Esophagus (tissue), 2 donors: Measurements from ENCODE around the gene TMEM181. TPM values are rescaled to one million over a fixed set of nuclear protein-coding genes. Genes with fewer than 3 reads are reported as not detected.

Experiments used
- H3K27ac ChIP-seq, 2 donors: one replicate each; pipeline ENCODE4 v1.5.1; 2013; ENCODE audit warnings: low read depth in 2 of 2, mild to moderate bottlenecking in 2 of 2, inconsistent platforms in 1 of 2, low read length in 1 of 2, moderate library complexity in 1 of 2
- H3K27me3 ChIP-seq, 2 donors: one replicate each; pipeline ENCODE4 v1.6.1; 2013; ENCODE audit warnings: low read length in 2 of 2, control low read depth in 1 of 2, mild to moderate bottlenecking in 1 of 2; ENCODE audit not compliant: insufficient read depth in 2 of 2, control insufficient read depth in 1 of 2
- H3K36me3 ChIP-seq, 2 donors: one replicate each; pipeline ENCODE4 v1.6.1; 2013; ENCODE audit warnings: low read length in 1 of 2; ENCODE audit not compliant: control insufficient read depth in 2 of 2, insufficient read depth in 2 of 2
- H3K4me1 ChIP-seq, 2 donors: one replicate each; pipeline ENCODE4 v1.6.1; 2013; ENCODE audit warnings: low read length in 1 of 2; ENCODE audit not compliant: control insufficient read depth in 2 of 2, insufficient read depth in 2 of 2
- H3K4me3 ChIP-seq, 2 donors: one replicate each; pipeline ENCODE4 v1.5.1; 2013; ENCODE audit warnings: low read length in 2 of 2, mild to moderate bottlenecking in 2 of 2, low read depth in 1 of 2, moderate library complexity in 1 of 2
- H3K9me3 ChIP-seq, 2 donors: one replicate each; pipeline ENCODE4 v1.6.1; 2013; ENCODE audit warnings: mild to moderate bottlenecking in 2 of 2, low read depth in 1 of 2, low read length in 1 of 2, moderate library complexity in 1 of 2; ENCODE audit not compliant: control insufficient read depth in 2 of 2, insufficient read depth in 1 of 2
- WGBS, 2 donors: extraction: QIAGEN DNeasy Blood & Tissue Kit; methylation state at CpG; one replicate each; pipeline ENCODE4 v1.1.7; 2013; 5-methylcytosine and 5-hydroxymethylcytosine counted together
- polyA plus RNA-seq, 2 donors: library from polyadenylated mRNA; stranded (reverse); fragments of 200-250 nt; gene quantifications; one replicate each; pipeline ENCODE4 v1.2.3, GENCODE V29; 2013
- donor health status: healthy with polysubstance abuse.
- donor health status: Bipolar disorder and iron deficiency.

The TMEM181 gene
- polyA plus RNA-seq, 2 donors = 7.9 to 9.3 TPM

DNA sequence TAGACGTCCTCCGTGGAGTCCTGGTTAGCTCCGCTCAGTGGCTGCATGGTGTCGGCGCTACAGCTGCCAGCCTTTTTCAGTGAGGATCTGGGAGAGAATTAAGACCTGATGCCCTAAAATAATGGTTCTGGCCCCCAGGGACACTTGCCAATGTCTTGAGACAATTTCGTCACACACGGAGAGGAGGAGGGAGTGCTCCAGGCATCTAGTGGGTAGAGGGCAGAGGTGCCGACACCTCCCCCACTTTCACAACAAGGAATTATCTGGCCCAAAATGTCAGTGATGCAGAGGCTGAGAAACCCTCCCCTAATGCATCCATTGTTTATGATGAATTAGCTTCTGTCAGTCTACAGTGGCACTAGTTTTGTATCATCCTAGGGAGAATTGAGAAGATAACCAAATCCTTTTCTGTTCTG lies 24.4 kb downstream of the TMEM181 start:
- Histone ChIP-seq H3K36me3 (peaks cover 11 to 31% of the 10 kb centered on the region in 2 donors), H3K27me3 (no peaks in the 10 kb centered on the region), H3K4me1 (no peaks in the 10 kb centered on the region), H3K27ac (no peak overlapping the region), H3K9me3 (no peaks in the 10 kb centered on the region), H3K4me3 (no peak overlapping the region)
- 93 to 97% methylated on average over 8 of the region's 8 CpGs for WGBS, 2 donors

DNA sequence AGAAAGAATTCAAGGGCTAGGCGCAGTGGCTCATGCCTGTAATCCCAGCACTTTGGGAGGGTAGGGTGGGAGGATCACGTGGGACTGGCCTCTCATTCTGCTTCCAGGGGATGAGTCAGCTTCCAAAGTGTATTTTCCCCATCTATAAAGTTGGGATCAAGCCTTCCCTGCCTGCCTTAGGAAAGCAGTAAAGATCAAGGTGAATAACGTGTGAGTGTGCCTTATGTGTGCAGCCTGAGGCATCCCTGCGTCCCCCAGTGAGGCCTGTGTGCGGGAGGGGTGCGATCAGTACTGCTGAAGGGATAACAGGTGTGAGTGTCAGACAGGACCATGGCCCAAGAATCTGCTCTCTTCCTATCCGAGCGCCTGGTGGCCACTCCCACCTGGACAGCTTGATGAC lies 26.8 kb downstream of the TMEM181 start:
- Histone ChIP-seq H3K4me1 (no peaks in the 10 kb centered on the region), H3K27ac (no peak overlapping the region), H3K9me3 (no peaks in the 10 kb centered on the region), H3K36me3 (peaks cover 17 to 43% of the 10 kb centered on the region in 2 donors), H3K27me3 (no peaks in the 10 kb centered on the region), H3K4me3 (no peak overlapping the region)
- 96 to 98% methylated on average over 8 of the region's 8 CpGs for WGBS, 2 donors

DNA sequence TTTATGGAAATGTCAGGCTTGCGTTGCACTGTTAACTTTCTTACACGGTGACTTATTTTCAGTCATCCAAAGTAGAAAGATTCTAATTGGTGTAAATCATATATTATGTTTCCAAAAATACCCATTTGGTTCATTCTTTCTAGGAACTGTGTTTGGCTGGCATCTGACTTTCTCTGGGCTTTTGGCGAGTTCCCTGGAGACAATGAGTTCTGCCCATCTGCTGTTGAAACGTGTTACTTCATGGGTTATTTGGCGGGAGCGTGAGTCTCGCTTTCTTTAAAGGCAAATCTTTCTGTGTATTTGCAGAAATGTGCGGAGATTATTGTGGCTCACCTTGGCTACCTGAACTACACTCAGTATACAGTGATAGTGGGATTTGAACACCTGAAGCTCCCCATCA lies 29.5 kb downstream of the TMEM181 start:
- Histone ChIP-seq H3K27ac (no peak overlapping the region), H3K4me3 (no peak overlapping the region), H3K9me3 (no peaks in the 10 kb centered on the region), H3K36me3 (peaks cover 17 to 46% of the 10 kb centered on the region in 2 donors), H3K27me3 (no peaks in the 10 kb centered on the region), H3K4me1 (no peaks in the 10 kb centered on the region)
- 84 to 86% methylated on average over 8 of the region's 8 CpGs for WGBS, 2 donors

DNA sequence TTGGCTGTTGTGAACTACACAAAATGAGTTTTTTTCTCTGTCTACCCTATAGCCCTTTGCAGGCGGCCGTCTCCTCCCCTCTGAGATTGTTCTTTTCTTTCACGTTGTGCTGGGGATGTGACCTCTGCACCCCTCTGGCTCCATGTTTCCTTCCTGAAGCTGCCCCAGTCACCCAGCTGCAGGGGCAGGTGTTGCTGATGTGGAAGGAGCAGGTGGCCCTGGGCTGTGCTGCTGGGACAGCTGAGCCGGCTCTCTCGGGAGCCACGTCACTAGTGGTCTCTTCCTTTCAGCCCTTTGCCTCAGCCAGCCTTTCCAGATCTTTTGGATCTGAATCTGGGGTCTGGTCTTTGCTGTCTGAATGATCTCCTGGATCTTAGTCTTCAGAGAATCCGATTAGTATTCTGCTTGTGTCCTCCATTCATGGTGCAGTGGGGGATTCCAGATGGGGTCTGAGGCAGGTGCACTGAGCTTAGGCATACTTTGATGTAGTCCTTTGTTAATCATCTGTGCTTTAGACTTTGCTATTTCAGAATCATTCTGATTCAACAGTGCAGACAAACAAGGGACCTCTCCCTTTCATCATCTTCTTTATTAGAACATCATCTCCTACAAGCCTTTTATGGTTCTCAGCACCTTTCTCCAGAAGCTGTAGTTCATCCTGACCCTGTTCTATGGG lies 31.4 kb downstream of the TMEM181 start:
- no peaks in the 10 kb centered on the region for H3K27me3 ChIP-seq
- no peak overlapping the region for H3K4me3 ChIP-seq
- H3K36me3 ChIP-seq = peaks cover 13 to 41% of the 10 kb centered on the region in 2 donors
- H3K9me3 ChIP-seq = no peaks in the 10 kb centered on the region
- WGBS, 2 donors = 75 to 82% methylated on average over 7 of the region's 7 CpGs
- no peaks in the 10 kb centered on the region for H3K4me1 ChIP-seq
- H3K27ac ChIP-seq = no peak overlapping the region

DNA sequence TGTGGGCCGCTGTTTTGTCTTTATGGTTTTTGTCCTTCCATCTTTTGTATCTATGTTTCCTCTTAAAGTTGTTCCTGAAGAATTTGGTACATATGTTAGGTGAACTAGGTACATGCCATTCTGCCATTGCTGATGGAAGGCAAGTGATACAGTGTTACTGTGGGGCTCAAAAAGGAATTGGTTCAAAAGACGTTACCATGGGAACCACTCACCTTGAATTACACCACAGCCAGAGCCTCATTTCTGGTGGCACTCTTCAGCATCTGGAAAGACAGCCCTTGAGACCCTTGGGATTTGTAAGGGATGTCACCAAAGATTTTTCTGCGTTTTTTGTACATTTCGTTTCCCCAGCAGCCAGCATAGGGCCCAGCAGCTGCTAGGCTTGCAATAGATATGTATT lies 31.9 kb downstream of the TMEM181 start:
- peaks cover 13 to 39% of the 10 kb centered on the region in 2 donors for H3K36me3 ChIP-seq
- 95 to 97% methylated on average over 4 of the region's 4 CpGs for WGBS, 2 donors

DNA sequence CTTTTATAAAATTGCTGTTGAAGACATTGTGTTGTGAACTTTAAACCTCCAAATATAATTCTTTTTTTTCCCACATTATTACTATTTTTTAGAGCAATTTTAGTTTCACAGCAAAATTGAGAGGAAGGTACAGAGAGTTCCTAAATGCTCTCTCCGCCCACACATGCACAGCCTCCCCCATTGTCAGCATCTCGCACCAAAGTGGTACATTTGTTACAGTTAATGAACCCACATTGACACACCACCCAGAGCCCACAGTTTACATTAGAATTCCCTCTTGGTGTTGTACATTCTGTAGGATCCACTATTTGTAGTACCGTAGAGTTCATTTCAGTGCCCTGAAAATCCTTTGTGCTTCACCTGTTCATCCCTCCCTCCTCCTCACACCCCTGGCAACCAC lies 33.8 kb downstream of the TMEM181 start:
- 91% methylated on average over 3 of the region's 3 CpGs for WGBS, 2 donors
- Histone ChIP-seq H3K27me3 (no peaks in the 10 kb centered on the region), H3K4me1 (no peaks in the 10 kb centered on the region), H3K9me3 (no peaks in the 10 kb centered on the region), H3K27ac (no peak overlapping the region), H3K4me3 (no peak overlapping the region), H3K36me3 (peaks cover 13 to 31% of the 10 kb centered on the region in 2 donors)

More for the DNA sequence above, 31.9 kb downstream of the TMEM181 start:
- no peak overlapping the region for H3K4me3 ChIP-seq
- no peaks in the 10 kb centered on the region for H3K27me3 ChIP-seq
- no peak overlapping the region for H3K27ac ChIP-seq
- no peaks in the 10 kb centered on the region for H3K9me3 ChIP-seq
- H3K4me1 ChIP-seq = no peaks in the 10 kb centered on the region

DNA sequence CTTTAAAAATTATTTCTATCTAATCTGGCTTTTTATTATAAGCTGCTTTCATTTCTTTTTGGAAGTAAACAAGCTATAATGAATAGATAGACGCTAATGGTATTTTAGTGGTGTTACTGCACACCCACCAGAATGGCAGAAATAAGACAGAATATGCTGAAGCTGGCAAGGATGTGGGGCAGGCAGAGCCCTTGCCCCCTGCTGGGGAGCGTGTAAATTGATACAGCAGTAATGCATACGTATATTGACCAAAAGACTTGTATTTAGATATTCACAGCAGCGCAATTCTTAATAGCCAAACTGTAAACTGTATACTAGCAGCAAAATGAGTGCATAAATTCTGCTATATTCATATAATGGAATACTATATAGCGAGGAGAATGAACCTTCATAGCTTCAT lies 35.3 kb downstream of the TMEM181 start:
- WGBS, 2 donors = 78 to 87% methylated on average over 5 of the region's 5 CpGs

DNA sequence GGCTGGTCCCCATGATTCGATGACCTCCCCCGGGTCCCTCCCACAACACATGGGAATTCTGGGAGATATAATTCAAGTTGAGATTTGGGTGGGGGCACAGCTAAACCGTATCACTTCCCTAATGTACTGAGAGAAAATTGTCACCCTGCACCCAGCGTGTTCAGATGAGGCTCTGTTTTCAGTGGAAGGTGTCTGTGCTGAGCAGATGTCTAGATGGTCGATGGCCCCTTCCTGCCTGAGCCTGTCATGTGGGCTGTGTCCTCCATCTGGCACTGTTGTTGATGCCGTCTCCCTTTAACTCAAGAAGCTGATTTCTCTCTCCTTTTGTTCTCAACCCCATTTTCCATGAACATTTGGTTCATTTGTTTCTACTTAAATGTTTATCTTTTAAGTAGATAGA lies 37.0 kb downstream of the TMEM181 start:
- Histone ChIP-seq H3K4me1 (no peaks in the 10 kb centered on the region), H3K9me3 (no peaks in the 10 kb centered on the region), H3K27me3 (no peaks in the 10 kb centered on the region), H3K4me3 (no peak overlapping the region), H3K36me3 (peaks cover 7 to 24% of the 10 kb centered on the region in 2 donors), H3K27ac (no peak overlapping the region)
- 68 to 83% methylated on average over 6 of the region's 6 CpGs for WGBS, 2 donors

More for the DNA sequence above, 35.3 kb downstream of the TMEM181 start:
- Histone ChIP-seq H3K36me3 (peaks cover 13 to 32% of the 10 kb centered on the region in 2 donors), H3K4me1 (no peaks in the 10 kb centered on the region), H3K9me3 (no peaks in the 10 kb centered on the region), H3K4me3 (no peak overlapping the region), H3K27ac (no peak overlapping the region), H3K27me3 (no peaks in the 10 kb centered on the region)

DNA sequence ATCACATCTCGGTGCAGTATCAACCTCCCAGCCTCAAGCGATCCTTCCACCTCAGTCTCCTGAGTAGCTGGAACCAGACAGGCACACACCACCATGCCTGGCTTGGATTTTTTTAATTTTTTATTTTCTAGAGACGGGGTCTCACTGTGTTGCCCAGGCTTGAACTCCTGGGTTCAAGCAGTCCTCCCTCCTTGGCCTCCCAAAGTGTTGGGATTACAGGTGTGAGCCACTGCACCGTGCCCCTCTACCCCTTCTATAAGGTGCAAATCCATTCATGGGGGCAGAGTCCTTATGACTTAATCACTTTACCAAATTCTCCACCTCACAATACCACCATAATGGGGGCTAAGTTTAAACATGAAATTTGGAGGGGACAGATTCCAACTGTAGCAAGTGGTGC lies 37.7 kb downstream of the TMEM181 start:
- no peaks in the 10 kb centered on the region for H3K9me3 ChIP-seq
- H3K4me3 ChIP-seq = no peak overlapping the region
- no peaks in the 10 kb centered on the region for H3K27me3 ChIP-seq
- H3K27ac ChIP-seq = no peak overlapping the region
- H3K4me1 ChIP-seq = no peaks in the 10 kb centered on the region
- peaks cover 7 to 20% of the 10 kb centered on the region in 2 donors for H3K36me3 ChIP-seq
- WGBS, 2 donors = 95 to 96% methylated on average over 4 of the region's 4 CpGs

DNA sequence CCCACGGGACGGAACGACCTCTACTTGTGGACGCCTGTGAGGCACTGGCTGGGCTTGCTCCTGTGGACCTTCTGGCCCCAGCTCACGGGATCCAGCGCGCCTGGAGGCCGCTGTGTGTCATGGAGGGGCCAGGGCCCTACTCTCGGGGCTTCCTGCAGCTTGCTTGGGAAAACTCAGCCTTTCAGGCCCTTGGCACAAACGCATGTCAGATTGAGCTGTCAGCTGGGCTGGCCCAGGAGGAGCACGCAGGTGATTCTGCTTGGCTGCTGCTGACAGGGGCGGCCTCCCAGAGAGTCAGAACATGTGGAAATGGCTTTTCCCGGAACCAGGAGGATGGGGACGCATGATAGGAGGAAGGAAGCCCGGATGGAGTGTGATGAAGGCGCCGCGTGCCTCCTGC lies 39.7 kb downstream of the TMEM181 start:
- no peak overlapping the region for H3K4me3 ChIP-seq
- no peaks in the 10 kb centered on the region for H3K27me3 ChIP-seq
- peaks cover 7 to 22% of the 10 kb centered on the region in 2 donors for H3K36me3 ChIP-seq
- H3K9me3 ChIP-seq = no peaks in the 10 kb centered on the region
- 89% methylated on average over 18 of the region's 18 CpGs for WGBS, 2 donors
- no peaks in the 10 kb centered on the region for H3K4me1 ChIP-seq
- H3K27ac ChIP-seq = no peak overlapping the region
